ENCODE measurements around the gene HHATL. TPM values are rescaled to one million over a fixed set of nuclear protein-coding genes. Genes with fewer than 3 reads are reported as not detected.
A peak's percentile ranks its signal among the peaks of the same experiment; 100 is the strongest.

HHATL gene
- total and polyA plus RNA-seq, 4 donors, result 1.4 to 1.5 TPM; not detected in 2

DNA sequence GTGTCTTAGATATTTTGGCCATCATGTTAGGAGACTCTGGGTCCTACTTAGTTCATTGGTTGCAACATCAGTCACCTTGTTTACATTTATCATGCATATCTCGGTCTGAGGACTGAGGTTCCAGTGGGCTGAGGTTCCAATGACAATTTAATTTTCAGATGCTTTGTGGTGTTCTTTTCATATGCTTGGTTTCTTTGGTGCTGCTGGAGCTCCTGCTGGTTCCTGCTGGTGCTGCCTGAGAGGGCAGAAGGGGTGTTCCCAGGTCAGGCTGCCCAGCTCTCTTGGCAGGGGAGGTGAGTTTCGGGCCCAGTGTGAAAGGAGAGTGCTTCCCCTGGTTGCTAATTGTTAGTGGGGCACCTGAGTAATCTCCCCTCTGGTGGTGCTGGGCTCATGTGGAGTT is 24.2 kb downstream of the HHATL start:
- no peak overlapping the region for H3K27ac ChIP-seq (ENCODE audit: low read depth in 1 of 2, low read length in 2 of 2)
- no peaks in the 10 kb centered on the region for H3K36me3 ChIP-seq (ENCODE audit: control insufficient read depth in 1 of 2, insufficient read depth in 2 of 2, low read length in 1 of 2)
- no peak overlapping the region for H3K4me3 ChIP-seq (ENCODE audit: low read length in 2 of 2)
- peaks cover 0 to 2% of the 10 kb centered on the region in 2 donors for H3K4me1 ChIP-seq (ENCODE audit: control insufficient read depth in 1 of 2, insufficient read depth in 2 of 2, low read length in 2 of 2)
- 80 to 88% methylated on average over 2 of the region's 2 CpGs for WGBS, 2 donors
- no peaks in the 10 kb centered on the region for H3K27me3 ChIP-seq (ENCODE audit: control insufficient read depth in 1 of 2, insufficient read depth in 2 of 2, low read length in 1 of 2)
- peak in 1 of 2 donors; percentile 6 for DNase-seq
- ATAC-seq (ENCODE audit: low FRiP score), result no peak
- H3K9me3 ChIP-seq (ENCODE audit: control insufficient read depth, low read length), result peaks cover 4% of the 10 kb centered on the region
- intact Hi-C loops (cut with DNase I), result no loop called here

DNA sequence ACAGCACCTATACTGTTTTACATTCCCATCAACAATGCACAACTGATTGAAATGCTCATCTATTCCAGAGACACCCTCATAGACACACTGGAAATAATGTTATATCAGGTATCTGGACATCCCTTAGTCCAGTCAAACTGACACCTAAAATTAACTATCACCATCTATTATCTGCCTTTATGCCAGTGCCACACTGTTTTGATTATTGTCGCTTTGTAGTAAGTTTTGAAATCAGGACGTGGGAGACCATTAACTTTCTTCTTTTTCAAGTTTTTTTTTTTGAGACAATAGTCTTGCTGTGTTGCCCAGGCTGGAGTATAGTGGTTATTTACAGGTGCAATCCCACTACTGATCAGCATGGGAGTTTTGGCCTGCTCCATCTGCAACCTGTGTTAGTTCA is 26.7 kb downstream of the HHATL start:
- Histone ChIP-seq H3K27ac (ENCODE audit: low read depth in 1 of 2, low read length in 2 of 2) (no peak overlapping the region), H3K4me1 (ENCODE audit: control insufficient read depth in 1 of 2, insufficient read depth in 2 of 2, low read length in 2 of 2) (no peaks in the 10 kb centered on the region), H3K4me3 (ENCODE audit: low read length in 2 of 2) (no peak overlapping the region), H3K36me3 (ENCODE audit: control insufficient read depth in 1 of 2, insufficient read depth in 2 of 2, low read length in 1 of 2) (no peaks in the 10 kb centered on the region), H3K9me3 (ENCODE audit: control insufficient read depth, low read length) (peaks cover 4% of the 10 kb centered on the region), H3K27me3 (ENCODE audit: control insufficient read depth in 1 of 2, insufficient read depth in 2 of 2, low read length in 1 of 2) (no peaks in the 10 kb centered on the region)
- ATAC-seq (ENCODE audit: low FRiP score), result no peak
- intact Hi-C loops (cut with DNase I), result no loop called here
- WGBS, 2 donors, result 84 to 91% methylated on average over 2 of the region's 2 CpGs
- DNase-seq, result no peak

DNA sequence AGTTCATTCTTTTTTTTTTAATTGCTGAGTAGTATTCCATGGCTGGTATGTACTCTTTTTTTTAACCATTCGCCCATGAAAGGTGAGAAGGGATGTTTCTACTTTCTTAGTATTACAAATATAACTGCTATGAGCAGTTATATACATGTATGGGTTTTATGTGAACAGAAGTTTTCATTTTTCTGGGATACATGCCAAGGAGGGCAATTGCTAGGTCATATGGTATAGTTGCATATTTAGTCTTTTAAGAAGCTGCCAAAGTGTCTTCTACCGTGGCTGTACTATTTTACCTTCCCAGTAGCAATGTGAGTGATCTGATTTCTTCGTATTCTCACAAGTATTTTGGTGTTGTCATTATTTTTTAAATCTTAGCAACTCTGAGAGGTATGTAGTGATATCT is 28.5 kb downstream of the HHATL start:
- Histone ChIP-seq H3K36me3 (ENCODE audit: control insufficient read depth in 1 of 2, insufficient read depth in 2 of 2, low read length in 1 of 2) (no peaks in the 10 kb centered on the region), H3K4me3 (ENCODE audit: low read length in 2 of 2) (no peak overlapping the region), H3K27me3 (ENCODE audit: control insufficient read depth in 1 of 2, insufficient read depth in 2 of 2, low read length in 1 of 2) (no peaks in the 10 kb centered on the region), H3K9me3 (ENCODE audit: control insufficient read depth, low read length) (peaks cover 4% of the 10 kb centered on the region), H3K27ac (ENCODE audit: low read depth in 1 of 2, low read length in 2 of 2) (no peak overlapping the region), H3K4me1 (ENCODE audit: control insufficient read depth in 1 of 2, insufficient read depth in 2 of 2, low read length in 2 of 2) (no peaks in the 10 kb centered on the region)
- no peak for DNase-seq
- 70 to 73% methylated on average over 3 of the region's 3 CpGs for WGBS, 2 donors
- intact Hi-C loops (cut with DNase I), result no loop called here
- no peak for ATAC-seq (ENCODE audit: low FRiP score)

DNA sequence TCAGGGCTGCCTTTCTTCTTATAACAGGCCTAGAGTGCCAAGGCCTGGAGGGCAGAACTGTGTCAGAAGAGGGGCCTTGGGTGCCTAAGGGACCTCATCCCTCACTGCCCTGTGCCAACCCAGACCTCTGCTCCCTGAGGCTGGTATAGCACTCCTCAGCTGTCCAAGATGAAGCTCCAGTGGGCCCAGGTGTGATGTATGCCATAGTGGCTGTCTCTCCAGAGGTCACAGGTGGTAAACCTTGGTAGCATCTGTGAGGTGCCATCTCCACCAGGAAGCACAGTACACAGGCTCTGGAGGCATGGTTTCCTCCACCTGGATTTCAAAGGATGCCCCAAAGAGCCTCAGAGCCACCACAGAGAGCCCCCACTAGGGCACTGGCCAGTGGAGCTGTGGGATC is 29.5 kb downstream of the HHATL start:
- ATAC-seq (ENCODE audit: low FRiP score) (no peak), DNase-seq (peak in 1 of 2 donors; percentile 36)
- no peaks in the 10 kb centered on the region for H3K27me3 ChIP-seq (ENCODE audit: control insufficient read depth in 1 of 2, insufficient read depth in 2 of 2, low read length in 1 of 2)
- H3K4me3 ChIP-seq (ENCODE audit: low read length in 2 of 2), result no peak overlapping the region
- no peak overlapping the region for H3K27ac ChIP-seq (ENCODE audit: low read depth in 1 of 2, low read length in 2 of 2)
- H3K4me1 ChIP-seq (ENCODE audit: control insufficient read depth in 1 of 2, insufficient read depth in 2 of 2, low read length in 2 of 2), result no peaks in the 10 kb centered on the region
- no peaks in the 10 kb centered on the region for H3K36me3 ChIP-seq (ENCODE audit: control insufficient read depth in 1 of 2, insufficient read depth in 2 of 2, low read length in 1 of 2)
- intact Hi-C loops (cut with DNase I), result no loop called here
- no peaks in the 10 kb centered on the region for H3K9me3 ChIP-seq (ENCODE audit: control insufficient read depth, low read length)

DNA sequence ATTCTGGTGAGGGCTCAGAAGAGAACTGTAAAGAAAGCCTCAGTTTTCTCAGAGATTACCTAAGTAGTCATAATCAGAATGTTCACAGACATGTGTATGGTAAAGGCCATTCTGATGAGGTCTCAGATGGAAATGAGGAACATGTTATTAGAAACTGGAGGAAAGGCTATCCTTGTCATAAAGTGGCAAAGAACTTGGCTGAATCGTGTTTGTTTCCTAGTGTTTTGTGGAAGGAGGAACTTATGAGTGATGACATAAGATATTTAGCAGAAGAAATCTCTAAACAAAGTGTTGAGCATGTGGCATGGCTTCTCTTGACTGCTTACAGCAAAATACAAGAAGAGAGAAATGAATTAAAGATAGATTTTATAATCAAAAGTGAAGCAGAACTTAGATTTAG is 30.1 kb downstream of the HHATL start:
- Histone ChIP-seq H3K9me3 (ENCODE audit: control insufficient read depth, low read length) (no peaks in the 10 kb centered on the region), H3K4me1 (ENCODE audit: control insufficient read depth in 1 of 2, insufficient read depth in 2 of 2, low read length in 2 of 2) (no peaks in the 10 kb centered on the region), H3K36me3 (ENCODE audit: control insufficient read depth in 1 of 2, insufficient read depth in 2 of 2, low read length in 1 of 2) (no peaks in the 10 kb centered on the region), H3K27me3 (ENCODE audit: control insufficient read depth in 1 of 2, insufficient read depth in 2 of 2, low read length in 1 of 2) (no peaks in the 10 kb centered on the region), H3K27ac (ENCODE audit: low read depth in 1 of 2, low read length in 2 of 2) (no peak overlapping the region), H3K4me3 (ENCODE audit: low read length in 2 of 2) (no peak overlapping the region)
- intact Hi-C loops (cut with DNase I), result no loop called here
- ATAC-seq (ENCODE audit: low FRiP score), result no peak
- no peak for DNase-seq
- 55 to 67% methylated on average over 1 of the region's 1 CpG for WGBS, 2 donors

DNA sequence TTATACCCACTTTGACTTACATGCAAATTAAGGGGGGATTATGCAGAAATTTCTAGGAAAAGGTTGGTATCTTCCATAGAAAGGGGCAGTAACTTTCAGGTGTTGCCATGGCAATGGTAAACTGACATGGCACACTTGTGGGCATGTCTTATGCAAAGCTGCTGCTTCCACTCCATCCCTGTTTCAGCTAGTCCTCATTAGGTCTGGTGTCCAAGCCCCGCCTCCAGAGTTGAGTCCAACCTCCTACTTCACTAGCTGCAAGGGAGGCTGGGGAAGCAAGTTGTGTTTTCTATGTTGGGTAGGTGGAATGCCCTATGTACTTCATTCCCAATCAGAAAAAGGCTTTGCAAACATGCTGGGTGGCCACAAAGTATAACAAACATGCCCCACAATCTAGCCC is 31.9 kb downstream of the HHATL start:
- no peak overlapping the region for H3K27ac ChIP-seq (ENCODE audit: low read depth in 1 of 2, low read length in 2 of 2)
- no peak overlapping the region for H3K4me3 ChIP-seq (ENCODE audit: low read length in 2 of 2)
- no peak for DNase-seq
- H3K36me3 ChIP-seq (ENCODE audit: control insufficient read depth in 1 of 2, insufficient read depth in 2 of 2, low read length in 1 of 2), result no peaks in the 10 kb centered on the region
- peaks cover 0 to 2% of the 10 kb centered on the region in 2 donors for H3K4me1 ChIP-seq (ENCODE audit: control insufficient read depth in 1 of 2, insufficient read depth in 2 of 2, low read length in 2 of 2)
- intact Hi-C loops (cut with DNase I), result no loop called here
- no peaks in the 10 kb centered on the region for H3K9me3 ChIP-seq (ENCODE audit: control insufficient read depth, low read length)
- no peaks in the 10 kb centered on the region for H3K27me3 ChIP-seq (ENCODE audit: control insufficient read depth in 1 of 2, insufficient read depth in 2 of 2, low read length in 1 of 2)
- WGBS, 2 donors, result 87 to 100% methylated on average over 1 of the region's 1 CpG
- no peak for ATAC-seq (ENCODE audit: low FRiP score)

DNA sequence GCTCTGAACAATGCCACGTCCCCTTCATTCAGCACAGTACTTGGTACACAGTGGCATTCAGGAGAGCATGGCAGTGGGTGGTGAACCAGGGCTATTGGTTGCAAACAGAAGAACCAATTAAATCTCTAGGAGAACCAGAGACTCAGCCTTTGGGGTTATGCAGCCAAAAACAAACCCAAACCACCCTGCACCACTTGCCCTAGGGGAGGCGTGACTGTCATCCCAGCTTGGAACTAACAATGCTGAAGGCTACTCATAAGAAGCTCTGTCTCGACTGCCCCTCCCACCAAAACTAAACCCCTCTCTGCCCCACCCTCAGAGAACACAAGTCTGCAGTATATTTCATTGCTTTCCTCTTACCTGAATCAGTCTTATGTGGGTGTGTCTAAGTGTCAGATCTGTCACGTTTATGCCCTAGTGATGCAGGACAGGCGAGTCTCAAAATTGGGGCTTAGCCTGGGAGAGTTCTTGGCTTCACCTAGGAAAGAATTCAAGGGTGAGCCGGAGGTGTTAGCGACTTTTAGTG is 32.5 kb downstream of the HHATL start:
- 71 to 75% methylated on average over 7 of the region's 7 CpGs for WGBS, 2 donors
- intact Hi-C loops (cut with DNase I), result no loop called here
- no peak for DNase-seq
- H3K4me1 ChIP-seq (ENCODE audit: control insufficient read depth in 1 of 2, insufficient read depth in 2 of 2, low read length in 2 of 2), result peaks cover 0 to 2% of the 10 kb centered on the region in 2 donors
- H3K27me3 ChIP-seq (ENCODE audit: control insufficient read depth in 1 of 2, insufficient read depth in 2 of 2, low read length in 1 of 2), result no peaks in the 10 kb centered on the region
- ATAC-seq (ENCODE audit: low FRiP score), result no peak
- no peak overlapping the region for H3K27ac ChIP-seq (ENCODE audit: low read depth in 1 of 2, low read length in 2 of 2)
- no peak overlapping the region for H3K4me3 ChIP-seq (ENCODE audit: low read length in 2 of 2)
- H3K36me3 ChIP-seq (ENCODE audit: control insufficient read depth in 1 of 2, insufficient read depth in 2 of 2, low read length in 1 of 2), result no peaks in the 10 kb centered on the region
- H3K9me3 ChIP-seq (ENCODE audit: control insufficient read depth, low read length), result no peaks in the 10 kb centered on the region

DNA sequence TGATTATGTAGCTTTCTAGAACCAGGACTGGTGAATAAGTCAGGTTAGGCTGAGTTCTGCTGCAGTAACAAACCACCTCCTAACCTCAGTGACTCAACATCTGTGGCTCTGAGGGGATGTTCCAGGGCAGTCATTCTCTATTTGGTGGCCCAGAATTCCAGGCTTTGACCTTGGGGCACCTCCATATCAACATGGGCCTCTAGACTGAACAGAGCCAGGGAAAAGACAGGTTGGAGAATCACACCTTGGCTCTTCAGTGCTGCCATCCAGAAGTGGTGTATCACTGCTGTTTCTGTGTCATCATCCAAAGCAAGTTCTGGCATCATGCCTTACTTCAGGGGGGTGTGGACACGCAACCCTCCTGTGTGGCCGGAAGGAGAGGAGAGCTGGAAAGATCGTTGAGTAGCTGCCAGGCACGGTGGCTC is 33.8 kb downstream of the HHATL start:
- Histone ChIP-seq H3K9me3 (ENCODE audit: control insufficient read depth, low read length) (no peaks in the 10 kb centered on the region), H3K27me3 (ENCODE audit: control insufficient read depth in 1 of 2, insufficient read depth in 2 of 2, low read length in 1 of 2) (no peaks in the 10 kb centered on the region), H3K4me1 (ENCODE audit: control insufficient read depth in 1 of 2, insufficient read depth in 2 of 2, low read length in 2 of 2) (peaks cover 0 to 2% of the 10 kb centered on the region in 2 donors), H3K4me3 (ENCODE audit: low read length in 2 of 2) (no peak overlapping the region), H3K36me3 (ENCODE audit: control insufficient read depth in 1 of 2, insufficient read depth in 2 of 2, low read length in 1 of 2) (no peaks in the 10 kb centered on the region), H3K27ac (ENCODE audit: low read depth in 1 of 2, low read length in 2 of 2) (no peak overlapping the region)
- ATAC-seq (ENCODE audit: low FRiP score) (no peak), DNase-seq (no peak)
- intact Hi-C loops (cut with DNase I), result no loop called here
- 77 to 78% methylated on average over 4 of the region's 4 CpGs for WGBS, 2 donors

DNA sequence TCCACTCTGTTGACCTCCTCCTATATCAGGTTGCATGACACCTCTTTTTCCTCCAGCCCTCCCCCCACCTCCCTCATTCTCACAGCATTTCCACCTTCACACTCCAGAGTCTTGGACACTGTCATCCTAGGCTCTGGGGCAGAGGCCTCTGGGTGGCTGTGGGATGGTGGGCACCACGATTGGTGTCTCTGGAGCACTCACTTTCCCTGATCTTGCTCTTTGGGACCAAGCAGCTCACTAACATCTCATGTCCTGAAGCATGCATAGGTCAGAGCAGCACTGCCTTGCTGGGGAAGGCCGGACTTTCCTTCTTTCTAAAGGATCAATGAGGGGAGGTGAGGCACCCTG is 34.2 kb downstream of the HHATL start:
- Histone ChIP-seq H3K36me3 (ENCODE audit: control insufficient read depth in 1 of 2, insufficient read depth in 2 of 2, low read length in 1 of 2) (no peaks in the 10 kb centered on the region), H3K9me3 (ENCODE audit: control insufficient read depth, low read length) (no peaks in the 10 kb centered on the region), H3K4me1 (ENCODE audit: control insufficient read depth in 1 of 2, insufficient read depth in 2 of 2, low read length in 2 of 2) (peaks cover 0 to 2% of the 10 kb centered on the region in 2 donors), H3K27ac (ENCODE audit: low read depth in 1 of 2, low read length in 2 of 2) (no peak overlapping the region), H3K4me3 (ENCODE audit: low read length in 2 of 2) (no peak overlapping the region), H3K27me3 (ENCODE audit: control insufficient read depth in 1 of 2, insufficient read depth in 2 of 2, low read length in 1 of 2) (no peaks in the 10 kb centered on the region)
- WGBS, 2 donors, result 86 to 88% methylated on average over 2 of the region's 2 CpGs
- DNase-seq (no peak), ATAC-seq (ENCODE audit: low FRiP score) (no peak)
- intact Hi-C loops (cut with DNase I), result no loop called here

Measured in aorta (tissue), 5 donors.